Neural progenitor cell (in vitro differentiated cells): ENCODE results near the gene CTNNA3. TPM values are rescaled to one million over a fixed set of nuclear protein-coding genes. Genes with fewer than 3 reads are reported as not detected.
A peak's percentile ranks its signal among the peaks of the same experiment; 100 is the strongest.
"Not testable (repeated sequence)": the region's sequence is repeated elsewhere in the genome, so short reads cannot be mapped to it uniquely, and the experiment has no call there.

Experiments used
- DNase-seq: peaks from one replicate; pipeline ENCODE4 v3.0.0-alpha.2; 2016; ENCODE audit warnings: low spot score
- H2AFZ ChIP-seq: fragments of 200-600 bp; sonication (generic); replicated peaks from 2 replicates; pipeline ENCODE4 v1.6.1; 2016; ENCODE audit warnings: antibody characterized with exemption
- H3F3A ChIP-seq: fragments of 200-600 bp; sonication (generic); 2 replicates; pipeline ENCODE4 v1.6.1; 2016; ENCODE audit warnings: antibody characterized with exemption, low read depth
- H3K27ac ChIP-seq: fragments of 200-600 bp; sonication (generic); 2 replicates; pipeline ENCODE4 v1.5.1; 2016; ENCODE audit warnings: mild to moderate bottlenecking
- H3K27me3 ChIP-seq: fragments of 200-600 bp; sonication (generic); 2 replicates; pipeline ENCODE4 v1.6.1; 2016; ENCODE audit warnings: mild to moderate bottlenecking, moderate library complexity
- H3K36me3 ChIP-seq: fragments of 200-600 bp; sonication (generic); 2 replicates; pipeline ENCODE4 v1.5.1; 2016
- H3K4me1 ChIP-seq: fragments of 200-600 bp; sonication (generic); 2 replicates; pipeline ENCODE4 v1.6.1; 2016; ENCODE audit warnings: mixed run types
- H3K4me2 ChIP-seq: fragments of 200-600 bp; sonication (generic); 2 replicates; pipeline ENCODE4 v1.6.1; 2016
- H3K4me3 ChIP-seq: fragments of 200-600 bp; sonication (generic); 2 replicates; pipeline ENCODE4 v1.5.1; 2016
- H3K79me2 ChIP-seq: fragments of 200-600 bp; sonication (generic); 2 replicates; pipeline ENCODE4 v1.6.1; 2016; ENCODE audit warnings: low read depth
- H3K9ac ChIP-seq: fragments of 200-600 bp; sonication (generic); 2 replicates; pipeline ENCODE4 v1.6.1; 2016
- H3K9me3 ChIP-seq: fragments of 200-600 bp; sonication (generic); 2 replicates; pipeline ENCODE4 v1.5.1; 2016; ENCODE audit warnings: low read depth
- H4K20me1 ChIP-seq: fragments of 200-600 bp; sonication (generic); 2 replicates; pipeline ENCODE4 v1.6.1; 2016; ENCODE audit warnings: low read depth
- H3K27ac Mint-ChIP-seq: 3 replicates; pipeline ENCODE4 v1.8.0; 2021; ENCODE audit warnings: mixed read lengths
- H3K27me3 Mint-ChIP-seq: 2 replicates; pipeline ENCODE4 v1.8.0; 2022; ENCODE audit warnings: low read depth, mild to moderate bottlenecking, inconsistent platforms, moderate library complexity, mixed read lengths; ENCODE audit not compliant: insufficient read depth
- H3K36me3 Mint-ChIP-seq: 3 replicates; pipeline ENCODE4 v1.8.0; 2021; ENCODE audit warnings: mixed read lengths
- H3K4me1 Mint-ChIP-seq: 3 replicates; pipeline ENCODE4 v1.8.0; 2021; ENCODE audit warnings: mixed read lengths
- H3K4me3 Mint-ChIP-seq: 3 replicates; pipeline ENCODE4 v1.8.0; 2021; ENCODE audit warnings: mild to moderate bottlenecking, moderate library complexity, mixed read lengths
- H3K9me3 Mint-ChIP-seq: 3 replicates; pipeline ENCODE4 v1.8.0; 2020; ENCODE audit warnings: mixed read lengths
- EZH2 ChIP-seq: fragments of 200-600 bp; sonication (generic); IDR thresholded peaks from 2 replicates; pipeline ENCODE4 v1.6.1; 2017; ENCODE audit warnings: antibody characterized with exemption, mild to moderate bottlenecking, moderate library complexity
- EZH2phosphoT487 ChIP-seq: fragments of 200-600 bp; sonication (generic); IDR thresholded peaks from 2 replicates; pipeline ENCODE4 v1.6.1; 2017; ENCODE audit warnings: antibody characterized with exemption
- total RNA-seq: library from RNA; depleted of rRNA; stranded (reverse); fragments of >200 nt; gene quantifications from 2 replicates; pipeline ENCODE4 v1.2.3, GENCODE V29; 2015; ENCODE audit warnings: low replicate concordance
- TF ChIP-seq, protein P1 (sequence below): fragments of 200-600 bp; sonication (generic); IDR thresholded peaks from 2 replicates; pipeline ENCODE4 v1.5.1; 2017; ENCODE audit warnings: antibody characterized with exemption, mild to moderate bottlenecking

The CTNNA3 gene
- total RNA-seq, 1 donor from 2014 or later = 12.9 TPM

- TF ChIP-seq, protein P1, sequence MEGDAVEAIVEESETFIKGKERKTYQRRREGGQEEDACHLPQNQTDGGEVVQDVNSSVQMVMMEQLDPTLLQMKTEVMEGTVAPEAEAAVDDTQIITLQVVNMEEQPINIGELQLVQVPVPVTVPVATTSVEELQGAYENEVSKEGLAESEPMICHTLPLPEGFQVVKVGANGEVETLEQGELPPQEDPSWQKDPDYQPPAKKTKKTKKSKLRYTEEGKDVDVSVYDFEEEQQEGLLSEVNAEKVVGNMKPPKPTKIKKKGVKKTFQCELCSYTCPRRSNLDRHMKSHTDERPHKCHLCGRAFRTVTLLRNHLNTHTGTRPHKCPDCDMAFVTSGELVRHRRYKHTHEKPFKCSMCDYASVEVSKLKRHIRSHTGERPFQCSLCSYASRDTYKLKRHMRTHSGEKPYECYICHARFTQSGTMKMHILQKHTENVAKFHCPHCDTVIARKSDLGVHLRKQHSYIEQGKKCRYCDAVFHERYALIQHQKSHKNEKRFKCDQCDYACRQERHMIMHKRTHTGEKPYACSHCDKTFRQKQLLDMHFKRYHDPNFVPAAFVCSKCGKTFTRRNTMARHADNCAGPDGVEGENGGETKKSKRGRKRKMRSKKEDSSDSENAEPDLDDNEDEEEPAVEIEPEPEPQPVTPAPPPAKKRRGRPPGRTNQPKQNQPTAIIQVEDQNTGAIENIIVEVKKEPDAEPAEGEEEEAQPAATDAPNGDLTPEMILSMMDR = peak; percentile 16
- Histone ChIP-seq H3K9ac (peak overlapping the region; percentile 50), H3K4me2 (peak overlapping the region; percentile 93), H2AFZ (peak overlapping the region; percentile 96), H3K4me3 (peak overlapping the region; percentile 52), H3K79me2 (peaks cover 16% of the 10 kb centered on the region), H3K27ac (peak overlapping the region; percentile 23)
- not testable (repeated sequence) for H3K9me3 ChIP-seq, H4K20me1 ChIP-seq, H3K4me1 ChIP-seq, H3F3A ChIP-seq, H3K36me3 ChIP-seq, H3K4me1 Mint-ChIP-seq, H3K27me3 ChIP-seq, H3K27me3 Mint-ChIP-seq
- peak; percentile 18 for DNase-seq
- Mint-ChIP-seq H3K27ac (peak overlapping the region; percentile 88), H3K9me3 (peaks cover 43% of the 10 kb centered on the region), H3K4me3 (peak overlapping the region; percentile 84), H3K36me3 (peaks cover 11% of the 10 kb centered on the region)
Measured at GRCh38 chr10:67230680-67231500, 465.1 kb downstream of the CTNNA3 start.

GRCh38 chr10:67225226-67225625 is 470.8 kb downstream of the CTNNA3 start:
- H3K4me3 Mint-ChIP-seq = no peak overlapping the region
- Histone ChIP-seq H3K4me1 (peaks cover under 1% of the 10 kb centered on the region), H3K79me2 (peaks cover 12% of the 10 kb centered on the region), H2AFZ (no peak overlapping the region), H3K36me3 (no peaks in the 10 kb centered on the region), H3K4me2 (no peak overlapping the region), H3K9ac (no peak overlapping the region), H4K20me1 (no peaks in the 10 kb centered on the region), H3K4me3 (no peak overlapping the region), H3K9me3 (no peaks in the 10 kb centered on the region), H3K27me3 (no peaks in the 10 kb centered on the region), H3F3A (peaks cover 5% of the 10 kb centered on the region), H3K27ac (no peak overlapping the region)
- H3K36me3 Mint-ChIP-seq = peaks cover 6% of the 10 kb centered on the region
- H3K27me3 Mint-ChIP-seq = peaks cover 4% of the 10 kb centered on the region
- no peak overlapping the region for H3K27ac Mint-ChIP-seq
- H3K4me1 Mint-ChIP-seq = peaks cover 2% of the 10 kb centered on the region
- peaks cover 31% of the 10 kb centered on the region for H3K9me3 Mint-ChIP-seq
- TF ChIP-seq EZH2phosphoT487 = no peak
- TF ChIP-seq, protein P1 = no peak
- TF ChIP-seq EZH2 = no peak
- no peak for DNase-seq

DNA sequence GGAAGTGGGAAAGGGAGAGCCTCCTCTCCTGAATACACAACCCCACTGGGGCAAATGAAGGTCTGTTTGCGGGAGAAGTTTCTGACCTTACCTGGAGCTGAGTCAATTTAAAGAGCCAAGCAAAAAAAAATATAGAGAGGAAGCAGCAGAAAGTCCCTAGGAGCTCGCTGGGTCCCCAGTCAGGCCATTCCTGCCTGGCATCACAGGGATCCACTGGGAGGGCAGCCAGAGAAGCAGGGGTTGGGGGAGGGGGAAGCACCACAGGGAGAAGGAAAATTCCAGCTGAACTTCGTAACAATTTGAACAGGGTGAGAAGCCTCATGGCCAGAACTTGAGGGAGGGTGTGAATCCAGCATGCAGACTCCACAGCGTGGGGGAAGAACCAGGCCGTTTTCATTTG is 471.4 kb downstream of the CTNNA3 start:
- Histone ChIP-seq H3F3A (no peaks in the 10 kb centered on the region), H4K20me1 (no peaks in the 10 kb centered on the region), H3K79me2 (peaks cover 6% of the 10 kb centered on the region), H3K4me1 (no peaks in the 10 kb centered on the region), H2AFZ (no peak overlapping the region), H3K4me2 (no peak overlapping the region), H3K4me3 (no peak overlapping the region), H3K9me3 (no peaks in the 10 kb centered on the region), H3K27ac (no peak overlapping the region), H3K36me3 (no peaks in the 10 kb centered on the region), H3K27me3 (no peaks in the 10 kb centered on the region), H3K9ac (no peak overlapping the region)
- H3K27me3 Mint-ChIP-seq = peaks cover 2% of the 10 kb centered on the region
- DNase-seq = no peak
- no peak overlapping the region for H3K27ac Mint-ChIP-seq
- no peaks in the 10 kb centered on the region for H3K4me1 Mint-ChIP-seq
- TF ChIP-seq EZH2 = no peak
- TF ChIP-seq, protein P1 = no peak
- no peak for TF ChIP-seq EZH2phosphoT487
- H3K9me3 Mint-ChIP-seq = peaks cover 24% of the 10 kb centered on the region
- peaks cover 3% of the 10 kb centered on the region for H3K36me3 Mint-ChIP-seq
- H3K4me3 Mint-ChIP-seq = no peak overlapping the region
